Measurements from ENCODE around the gene FOXJ1. TPM values are rescaled to one million over a fixed set of nuclear protein-coding genes. Genes with fewer than 3 reads are reported as not detected.

FOXJ1 gene
- total RNA-seq, 4 donors from 2014 or later, result 0.19 to 0.57 TPM; not detected in 2

DNA sequence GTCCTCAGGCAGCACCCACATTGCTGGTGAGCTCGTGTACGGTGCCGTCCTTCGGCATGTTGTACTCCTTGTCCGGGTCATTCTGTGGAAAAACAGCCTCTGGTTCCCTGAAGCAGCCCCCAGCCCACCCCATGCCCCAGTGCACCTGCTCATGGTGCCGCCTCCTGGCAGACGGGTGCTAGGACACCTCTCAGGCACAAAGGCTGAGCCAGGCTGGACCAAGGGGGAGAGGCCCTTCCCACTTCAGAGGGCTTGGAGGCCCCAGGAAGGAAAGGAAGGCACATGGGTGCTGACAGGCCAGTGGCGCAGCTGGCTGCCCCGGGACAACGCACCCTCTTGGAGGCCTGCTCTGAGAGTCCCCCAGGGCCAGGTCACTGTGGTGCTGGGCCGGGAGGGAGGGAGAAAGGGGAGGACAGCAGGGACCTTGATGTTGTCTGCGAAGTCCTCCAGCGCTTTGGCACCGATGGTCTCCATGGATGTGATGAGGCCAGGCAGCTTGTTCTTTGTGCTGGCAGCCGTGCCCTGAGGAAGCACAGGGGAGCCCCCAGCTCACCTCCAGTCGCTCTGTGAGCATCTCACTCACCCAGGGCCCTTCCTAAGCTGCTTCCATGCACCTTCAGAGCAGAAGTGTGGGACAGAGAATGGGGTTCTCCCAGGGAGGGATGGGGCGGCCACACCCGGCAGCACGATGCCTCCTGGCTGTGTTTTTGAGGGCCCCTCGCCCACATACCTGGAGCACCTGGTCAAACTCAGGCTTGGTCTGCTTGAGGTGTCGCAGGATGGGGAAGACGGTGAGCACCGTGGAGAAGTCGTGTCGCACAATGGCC is 52.8 kb downstream of the FOXJ1 start:
- no peak for TF ChIP-seq POLR2A (IDR thresholded peaks at IDR 0.05)
- TF ChIP-seq, protein P1, sequence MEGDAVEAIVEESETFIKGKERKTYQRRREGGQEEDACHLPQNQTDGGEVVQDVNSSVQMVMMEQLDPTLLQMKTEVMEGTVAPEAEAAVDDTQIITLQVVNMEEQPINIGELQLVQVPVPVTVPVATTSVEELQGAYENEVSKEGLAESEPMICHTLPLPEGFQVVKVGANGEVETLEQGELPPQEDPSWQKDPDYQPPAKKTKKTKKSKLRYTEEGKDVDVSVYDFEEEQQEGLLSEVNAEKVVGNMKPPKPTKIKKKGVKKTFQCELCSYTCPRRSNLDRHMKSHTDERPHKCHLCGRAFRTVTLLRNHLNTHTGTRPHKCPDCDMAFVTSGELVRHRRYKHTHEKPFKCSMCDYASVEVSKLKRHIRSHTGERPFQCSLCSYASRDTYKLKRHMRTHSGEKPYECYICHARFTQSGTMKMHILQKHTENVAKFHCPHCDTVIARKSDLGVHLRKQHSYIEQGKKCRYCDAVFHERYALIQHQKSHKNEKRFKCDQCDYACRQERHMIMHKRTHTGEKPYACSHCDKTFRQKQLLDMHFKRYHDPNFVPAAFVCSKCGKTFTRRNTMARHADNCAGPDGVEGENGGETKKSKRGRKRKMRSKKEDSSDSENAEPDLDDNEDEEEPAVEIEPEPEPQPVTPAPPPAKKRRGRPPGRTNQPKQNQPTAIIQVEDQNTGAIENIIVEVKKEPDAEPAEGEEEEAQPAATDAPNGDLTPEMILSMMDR (IDR thresholded peaks at IDR 0.05), result no peak
- peaks cover 67 to 100% (median 72%) of the 10 kb centered on the region in 3 donors for H3K36me3 ChIP-seq
- H3K4me3 ChIP-seq, result no peak overlapping the region
- DNase-seq, result no peak
- H3K27ac ChIP-seq, result no peak overlapping the region
- intact Hi-C loops (cut with DNase I), result no loop called here
- no peaks in the 10 kb centered on the region for H3K9me3 ChIP-seq
- peaks cover 0 to 25% (median 0%) of the 10 kb centered on the region in 3 donors for H3K4me1 ChIP-seq
- WGBS, 2 donors, result 91 to 95% methylated on average over 4 to 14 of the region's 25 CpGs
- no peaks in the 10 kb centered on the region for H3K27me3 ChIP-seq

DNA sequence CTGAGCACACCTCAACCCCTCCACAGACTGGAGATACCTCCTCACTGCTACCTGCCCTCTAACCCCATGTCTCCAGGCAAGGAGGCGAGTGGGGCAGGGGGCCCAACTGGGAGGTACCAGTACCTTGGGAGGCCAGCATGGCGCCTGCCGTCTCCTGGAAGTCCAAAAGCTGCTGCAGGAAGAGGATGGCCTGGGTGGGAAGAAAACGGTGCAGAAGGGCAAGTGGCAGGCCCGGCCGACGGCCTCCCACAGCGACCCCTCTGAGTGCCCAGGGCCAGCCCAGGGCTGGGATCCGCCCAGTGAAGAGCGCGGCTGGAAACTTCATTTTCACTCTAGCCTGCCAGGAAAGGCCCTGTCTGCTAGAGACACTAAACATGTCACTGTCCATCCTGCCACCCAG is 53.5 kb downstream of the FOXJ1 start:
- H3K36me3 ChIP-seq, result peaks cover 63 to 100% (median 69%) of the 10 kb centered on the region in 3 donors
- no peaks in the 10 kb centered on the region for H3K9me3 ChIP-seq
- H3K27me3 ChIP-seq, result no peaks in the 10 kb centered on the region
- WGBS, 2 donors, result 90% methylated on average over 2 of the region's 11 CpGs; no CpG with 5 or more reads in 1 of the 2 donors
- no peak for DNase-seq
- H3K27ac ChIP-seq, result no peak overlapping the region
- no peak overlapping the region for H3K4me3 ChIP-seq
- TF ChIP-seq, protein P1 (IDR thresholded peaks at IDR 0.05), result no peak
- TF ChIP-seq POLR2A (IDR thresholded peaks at IDR 0.05), result no peak
- H3K4me1 ChIP-seq, result peaks cover 0 to 25% (median 0%) of the 10 kb centered on the region in 3 donors
- intact Hi-C loops (cut with DNase I), result no loop called here

DNA sequence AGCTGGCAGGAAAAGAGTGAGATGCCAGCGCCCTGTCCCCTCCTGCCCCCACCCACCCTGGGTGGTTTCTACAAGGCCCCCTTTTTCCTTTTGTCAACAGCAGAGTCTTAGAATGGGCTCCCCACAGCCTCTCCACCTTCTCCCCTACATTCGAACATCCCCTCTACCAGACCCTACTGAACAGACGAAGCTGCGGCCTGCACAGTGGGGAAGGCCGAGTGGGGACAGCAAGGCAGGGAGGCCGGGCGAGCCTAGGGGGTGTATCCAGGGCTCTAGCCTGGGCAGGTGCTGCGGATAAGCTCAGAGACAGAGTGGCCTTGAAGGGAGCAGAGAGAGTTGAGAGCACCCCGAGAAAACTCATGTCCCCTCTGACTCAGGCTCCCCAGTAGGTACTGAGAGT is 54.7 kb downstream of the FOXJ1 start:
- H3K4me1 ChIP-seq, result peaks cover 0 to 19% (median 0%) of the 10 kb centered on the region in 3 donors
- no peak overlapping the region for H3K27ac ChIP-seq
- H3K27me3 ChIP-seq, result no peaks in the 10 kb centered on the region
- WGBS, 2 donors, result 80% methylated on average over 1 of the region's 9 CpGs; no CpG with 5 or more reads in 1 of the 2 donors
- intact Hi-C loops (cut with DNase I), result no loop called here
- no peak for TF ChIP-seq POLR2A (IDR thresholded peaks at IDR 0.05)
- TF ChIP-seq, protein P1 (IDR thresholded peaks at IDR 0.05), result no peak
- H3K36me3 ChIP-seq, result peaks cover 59 to 99% (median 66%) of the 10 kb centered on the region in 3 donors
- no peak for DNase-seq
- H3K4me3 ChIP-seq, result no peak overlapping the region
- no peaks in the 10 kb centered on the region for H3K9me3 ChIP-seq

Small RNA genes within 50 kb of the gene (small RNA-seq; reads per million reads assigned to genes)
- 0 reads per million in 4 donors for gene MIR6868

Other genes starting within 250 kb of the FOXJ1 start
- 10 to 100 TPM; 17.3 to 24.6 (median 19.6) TPM for gene TRIM65, start 244.3 kb downstream of the FOXJ1 start, total RNA-seq
- gene MRPL38, start 236.4 kb downstream of the FOXJ1 start, total RNA-seq, result 10 to 100 TPM; 40.2 to 49.2 (median 41.0) TPM
- gene FBF1, start 200.2 kb downstream of the FOXJ1 start, total RNA-seq, result 10 to 100 TPM; 13.9 to 18.3 (median 15.5) TPM
- gene ACOX1, start 162.1 kb downstream of the FOXJ1 start, total RNA-seq, result 10 to 100 TPM; 46.9 to 73.3 (median 62.3) TPM
- gene TEN1, start 162.0 kb downstream of the FOXJ1 start, total RNA-seq, result 10 to 100 TPM; 24.6 to 40.6 (median 26.2) TPM
- 1 to 10 TPM; 2.4 to 6.6 (median 3.6) TPM for gene CDK3, start 140.4 kb downstream of the FOXJ1 start, total RNA-seq
- 100 to 1,000 TPM; 132 to 604 (median 223) TPM for gene EVPL, start 113.9 kb downstream of the FOXJ1 start, total RNA-seq
- 10 to 100 TPM; 40.6 to 78.0 (median 52.7) TPM for gene SRP68, start 68.7 kb downstream of the FOXJ1 start, total RNA-seq
- 1 to 10 TPM in 1 of 4 donors, under 1 TPM in 2, not detected in 1; 0.32 to 1.6 (median 0.44) TPM for gene GALR2, start 66.5 kb downstream of the FOXJ1 start, total RNA-seq
- not detected for gene ZACN, start 62.1 kb downstream of the FOXJ1 start, total RNA-seq
- gene EXOC7, start 37.5 kb downstream of the FOXJ1 start, total RNA-seq, result 10 to 100 TPM; 70.3 to 84.5 (median 74.4) TPM
- 1 to 10 TPM in 1 of 4 donors, under 1 TPM in 3; 0.11 to 3.4 (median 0.26) TPM for gene RNF157, start 99.2 kb upstream of the FOXJ1 start, total RNA-seq
- gene UBALD2, start 124.1 kb upstream of the FOXJ1 start, total RNA-seq, result 10 to 100 TPM in 3 of 4 donors, 1 to 10 TPM in 1; 7.9 to 27.2 (median 13.6) TPM
- gene QRICH2, start 167.0 kb upstream of the FOXJ1 start, total RNA-seq, result 1 to 10 TPM; 1.1 to 2.8 (median 1.8) TPM
- 10 to 100 TPM; 36.0 to 68.6 (median 49.5) TPM for gene PRPSAP1, start 212.7 kb upstream of the FOXJ1 start, total RNA-seq
- 10 to 100 TPM; 17.0 to 37.0 (median 22.8) TPM for gene SPHK1, start 243.4 kb upstream of the FOXJ1 start, total RNA-seq